MCF 10A (cell line): ENCODE data around the gene PSAT1. TPM values are rescaled to one million over a fixed set of nuclear protein-coding genes. Genes with fewer than 3 reads are reported as not detected.

Experiments
- BruUV-seq: library from RNA; stranded (reverse); fragments of 400-500 nt; replicated peaks from 2 replicates; lab custom pipeline; 2021; lab: Mats Ljungman, UMichigan
- CTCF ChIA-PET: fragments of 300-600 bp; sonication (Branson Sonifier 250); formaldehyde crosslinking; extraction: SDS; loops from one replicate; lab custom pipeline; 2021; ENCODE audit warnings: antibody characterized with exemption, inconsistent platforms; lab: Yijun Ruan, JAX
- POLR2A ChIA-PET: fragments of 300-600, 350-650 bp; sonication (Branson Sonifier 250); formaldehyde crosslinking; extraction: SDS; loops from one replicate; lab custom pipeline; 2020; ENCODE audit warnings: antibody characterized with exemption, inconsistent platforms; lab: Yijun Ruan, JAX
- DNase-seq: peaks from one replicate; pipeline ENCODE4 v3.0.0-alpha.2; 2018; ENCODE audit not compliant: unreplicated experiment
- H3K27ac Mint-ChIP-seq: one replicate; pipeline ENCODE4 v1.8.0; 2022; ENCODE audit warnings: mild to moderate bottlenecking, low read depth, mixed read lengths; ENCODE audit not compliant: unreplicated experiment
- H3K27me3 Mint-ChIP-seq: one replicate; pipeline ENCODE4 v1.8.0; 2022; ENCODE audit warnings: mixed read lengths; ENCODE audit not compliant: insufficient read depth, unreplicated experiment
- H3K36me3 Mint-ChIP-seq: one replicate; pipeline ENCODE4 v1.8.0; 2022; ENCODE audit warnings: mild to moderate bottlenecking, moderate library complexity, mixed read lengths; ENCODE audit not compliant: insufficient read depth, unreplicated experiment
- H3K4me1 Mint-ChIP-seq: one replicate; pipeline ENCODE4 v1.8.0; 2022; ENCODE audit warnings: mixed read lengths; ENCODE audit not compliant: insufficient read depth, unreplicated experiment
- H3K4me3 Mint-ChIP-seq: one replicate; pipeline ENCODE4 v1.8.0; 2022; ENCODE audit warnings: mild to moderate bottlenecking, moderate library complexity, mixed read lengths; ENCODE audit not compliant: unreplicated experiment
- H3K9me3 Mint-ChIP-seq: one replicate; pipeline ENCODE4 v1.8.0; 2022; ENCODE audit warnings: mixed read lengths; ENCODE audit not compliant: unreplicated experiment
- intact Hi-C: fragments of 100-400 bp; cut with micrococcal nuclease; formaldehyde crosslinking; loops from 2 replicates; pipeline ENCODE4 v1.14.1; 2022
- total RNA-seq: library from RNA; stranded (reverse); gene quantifications from 2 replicates; pipeline ENCODE4 v1.2.3, GENCODE V29; 2022
- TF ChIP-seq, protein P1 (sequence below): fragments of 200-600 bp; IDR thresholded peaks from one replicate; pipeline ENCODE4 v1.8.0; 2022; ENCODE audit warnings: antibody characterized with exemption, mild to moderate bottlenecking; ENCODE audit not compliant: unreplicated experiment

The PSAT1 gene
- total RNA-seq, 1 experiment from 2014 or later = 326 TPM

GRCh38 chr9:78325343-78325742 is 28.4 kb downstream of the PSAT1 start:
- TF ChIP-seq, protein P1, sequence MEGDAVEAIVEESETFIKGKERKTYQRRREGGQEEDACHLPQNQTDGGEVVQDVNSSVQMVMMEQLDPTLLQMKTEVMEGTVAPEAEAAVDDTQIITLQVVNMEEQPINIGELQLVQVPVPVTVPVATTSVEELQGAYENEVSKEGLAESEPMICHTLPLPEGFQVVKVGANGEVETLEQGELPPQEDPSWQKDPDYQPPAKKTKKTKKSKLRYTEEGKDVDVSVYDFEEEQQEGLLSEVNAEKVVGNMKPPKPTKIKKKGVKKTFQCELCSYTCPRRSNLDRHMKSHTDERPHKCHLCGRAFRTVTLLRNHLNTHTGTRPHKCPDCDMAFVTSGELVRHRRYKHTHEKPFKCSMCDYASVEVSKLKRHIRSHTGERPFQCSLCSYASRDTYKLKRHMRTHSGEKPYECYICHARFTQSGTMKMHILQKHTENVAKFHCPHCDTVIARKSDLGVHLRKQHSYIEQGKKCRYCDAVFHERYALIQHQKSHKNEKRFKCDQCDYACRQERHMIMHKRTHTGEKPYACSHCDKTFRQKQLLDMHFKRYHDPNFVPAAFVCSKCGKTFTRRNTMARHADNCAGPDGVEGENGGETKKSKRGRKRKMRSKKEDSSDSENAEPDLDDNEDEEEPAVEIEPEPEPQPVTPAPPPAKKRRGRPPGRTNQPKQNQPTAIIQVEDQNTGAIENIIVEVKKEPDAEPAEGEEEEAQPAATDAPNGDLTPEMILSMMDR = no peak
- Mint-ChIP-seq H3K36me3 (peaks cover 80% of the 10 kb centered on the region), H3K9me3 (peaks cover 2% of the 10 kb centered on the region), H3K27ac (peak overlapping the region; percentile 32), H3K4me1 (peaks cover under 1% of the 10 kb centered on the region), H3K4me3 (no peak overlapping the region), H3K27me3 (no peaks in the 10 kb centered on the region)
- BruUV-seq = no TSS peak
- intact Hi-C loops = no loop called here
- ChIA-PET CTCF (interaction anchor here (0.7 to 1.7 kb wide), 2 partner anchors 43 to 85 kb away, joined by 3 to 6 read pairs; no protein-coding TSS in a partner anchor), POLR2A (interaction anchor here (1.3 kb wide), 1 partner anchor 28 kb away, joined by 4 read pairs; the partner anchor contains the start of gene PSAT1)
- DNase-seq = no peak

DNA sequence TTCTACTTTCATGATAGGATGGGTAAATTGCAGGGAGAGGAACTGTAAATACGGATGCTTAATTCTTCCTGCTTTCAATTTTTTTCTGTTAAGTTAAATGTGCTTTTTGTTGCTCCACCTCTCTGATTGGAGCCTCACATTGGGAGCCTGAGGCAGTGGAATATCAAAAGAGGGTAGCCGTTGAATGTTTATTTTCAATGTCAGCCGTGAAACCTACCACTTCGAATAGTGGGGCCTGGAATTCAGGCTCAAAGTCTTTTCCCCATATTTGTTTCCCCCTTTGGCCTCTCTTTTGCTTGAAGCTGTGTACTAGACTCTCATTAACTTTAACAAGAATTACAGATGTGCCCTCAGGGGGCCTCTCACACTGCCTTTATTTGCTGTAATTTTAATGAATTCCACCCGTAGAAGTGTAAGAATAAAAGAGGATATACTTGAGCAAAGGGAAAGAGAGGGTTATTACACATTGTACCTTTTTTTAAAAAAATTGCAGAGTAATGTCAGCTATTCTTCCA is 29.0 kb downstream of the PSAT1 start:
- Mint-ChIP-seq H3K27ac (peak overlapping the region; percentile 32), H3K36me3 (peaks cover 81% of the 10 kb centered on the region), H3K4me3 (no peak overlapping the region), H3K4me1 (no peaks in the 10 kb centered on the region), H3K9me3 (no peaks in the 10 kb centered on the region), H3K27me3 (no peaks in the 10 kb centered on the region)
- ChIA-PET POLR2A (interaction anchor here (0.7 kb wide), 1 partner anchor 81 kb away, joined by 3 read pairs; no protein-coding TSS in a partner anchor), CTCF (interaction anchor here (0.7 to 1.7 kb wide), 4 partner anchors 11 to 161 kb away, joined by 3 to 6 read pairs (median 5); no protein-coding TSS in a partner anchor)
- intact Hi-C loops = no loop called here
- BruUV-seq = no TSS peak
- TF ChIP-seq, protein P1 = no peak
- DNase-seq = no peak

DNA sequence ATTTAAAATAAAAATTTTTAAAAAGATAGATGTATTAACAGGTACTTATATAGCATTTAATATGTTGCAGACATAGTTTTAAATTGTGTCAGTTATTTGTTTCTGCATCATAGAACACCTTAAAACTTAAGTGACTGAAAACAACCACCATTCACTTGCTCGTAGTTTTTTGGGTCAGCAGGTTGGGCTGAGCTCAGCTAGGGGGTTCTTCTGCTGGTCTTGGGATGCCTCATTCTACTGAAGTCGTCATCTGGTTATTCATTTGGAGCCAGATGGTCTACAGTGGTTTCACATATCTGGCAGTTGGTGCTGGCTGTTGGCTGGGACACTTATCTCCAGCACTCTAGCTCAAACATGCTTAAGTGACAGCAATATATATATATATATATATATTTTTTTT is 29.6 kb downstream of the PSAT1 start:
- no peaks in the 10 kb centered on the region for H3K27me3 Mint-ChIP-seq
- no peaks in the 10 kb centered on the region for H3K4me1 Mint-ChIP-seq
- intact Hi-C loops = no loop called here
- ChIA-PET POLR2A (no interaction called here), CTCF (interaction anchor here (0.7 to 1.4 kb wide), 3 partner anchors 12 to 161 kb away, joined by 3 to 5 read pairs (median 5); no protein-coding TSS in a partner anchor)
- H3K36me3 Mint-ChIP-seq = peaks cover 81% of the 10 kb centered on the region
- no peak overlapping the region for H3K27ac Mint-ChIP-seq
- H3K4me3 Mint-ChIP-seq = no peak overlapping the region
- TF ChIP-seq, protein P1 = no peak
- peaks cover 7% of the 10 kb centered on the region for H3K9me3 Mint-ChIP-seq
- BruUV-seq = no TSS peak
- DNase-seq = no peak

- no peak for DNase-seq
- H3K4me3 Mint-ChIP-seq = no peak overlapping the region
- peaks cover 26% of the 10 kb centered on the region for H3K9me3 Mint-ChIP-seq
- intact Hi-C loops = no loop called here
- TF ChIP-seq, protein P1 = no peak
- CTCF ChIA-PET = interaction anchor here (0.7 to 1.0 kb wide), 3 partner anchors 34 to 59 kb away, joined by 3 to 7 read pairs (median 4); no protein-coding TSS in a partner anchor
- no peaks in the 10 kb centered on the region for H3K27me3 Mint-ChIP-seq
- POLR2A ChIA-PET = no interaction called here
- H3K36me3 Mint-ChIP-seq = peaks cover 50% of the 10 kb centered on the region
- no peak overlapping the region for H3K27ac Mint-ChIP-seq
- BruUV-seq = no TSS peak
- no peaks in the 10 kb centered on the region for H3K4me1 Mint-ChIP-seq
These were observed 35.5 kb downstream of the PSAT1 start for GRCh38 chr9:78332381-78332780.
